Measurements from ENCODE around the gene PSMC3.

GRCh38 chr11:47448566-47449427, 22.6 kb upstream of the PSMC3 start, which contains the start of gene RAPSN:
- TF ChIP-seq EZH2 (IDR thresholded peaks at IDR 0.05; ENCODE audit: borderline replicate concordance, low read length), result no peak
- TF ChIP-seq, protein P1, sequence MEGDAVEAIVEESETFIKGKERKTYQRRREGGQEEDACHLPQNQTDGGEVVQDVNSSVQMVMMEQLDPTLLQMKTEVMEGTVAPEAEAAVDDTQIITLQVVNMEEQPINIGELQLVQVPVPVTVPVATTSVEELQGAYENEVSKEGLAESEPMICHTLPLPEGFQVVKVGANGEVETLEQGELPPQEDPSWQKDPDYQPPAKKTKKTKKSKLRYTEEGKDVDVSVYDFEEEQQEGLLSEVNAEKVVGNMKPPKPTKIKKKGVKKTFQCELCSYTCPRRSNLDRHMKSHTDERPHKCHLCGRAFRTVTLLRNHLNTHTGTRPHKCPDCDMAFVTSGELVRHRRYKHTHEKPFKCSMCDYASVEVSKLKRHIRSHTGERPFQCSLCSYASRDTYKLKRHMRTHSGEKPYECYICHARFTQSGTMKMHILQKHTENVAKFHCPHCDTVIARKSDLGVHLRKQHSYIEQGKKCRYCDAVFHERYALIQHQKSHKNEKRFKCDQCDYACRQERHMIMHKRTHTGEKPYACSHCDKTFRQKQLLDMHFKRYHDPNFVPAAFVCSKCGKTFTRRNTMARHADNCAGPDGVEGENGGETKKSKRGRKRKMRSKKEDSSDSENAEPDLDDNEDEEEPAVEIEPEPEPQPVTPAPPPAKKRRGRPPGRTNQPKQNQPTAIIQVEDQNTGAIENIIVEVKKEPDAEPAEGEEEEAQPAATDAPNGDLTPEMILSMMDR (conservative IDR thresholded peaks at IDR 0.05 in 1 of 2, IDR thresholded peaks at IDR 0.05 in 1 of 2; ENCODE audit: extremely low read depth in 1 of 2, insufficient read depth in 1 of 2, low read depth in 1 of 2, low read length in 2 of 2), result no peak
